Fibroblast of lung (primary cell): ENCODE measurements around the gene MAN1A1.

Experiments
- EZH2 ChIP-seq: IDR thresholded peaks from 2 replicates; pipeline ENCODE4 v1.5.1; 2012; ENCODE audit warnings: low read length, control low read depth, mild to moderate bottlenecking; ENCODE audit errors: missing control alignments
- TF ChIP-seq, protein P1 (sequence below), 2 donors: IDR thresholded peaks in 1 of 2; conservative IDR thresholded peaks in 1 of 2; 1 replicate in 1 of 2; 2 replicates in 1 of 2; pipeline ENCODE4 v1.5.1; 2011 to 2012; ENCODE audit warnings: low read length in 2 of 2, control low read depth in 1 of 2, inconsistent platforms in 1 of 2, low read depth in 1 of 2, mild to moderate bottlenecking in 1 of 2

DNA sequence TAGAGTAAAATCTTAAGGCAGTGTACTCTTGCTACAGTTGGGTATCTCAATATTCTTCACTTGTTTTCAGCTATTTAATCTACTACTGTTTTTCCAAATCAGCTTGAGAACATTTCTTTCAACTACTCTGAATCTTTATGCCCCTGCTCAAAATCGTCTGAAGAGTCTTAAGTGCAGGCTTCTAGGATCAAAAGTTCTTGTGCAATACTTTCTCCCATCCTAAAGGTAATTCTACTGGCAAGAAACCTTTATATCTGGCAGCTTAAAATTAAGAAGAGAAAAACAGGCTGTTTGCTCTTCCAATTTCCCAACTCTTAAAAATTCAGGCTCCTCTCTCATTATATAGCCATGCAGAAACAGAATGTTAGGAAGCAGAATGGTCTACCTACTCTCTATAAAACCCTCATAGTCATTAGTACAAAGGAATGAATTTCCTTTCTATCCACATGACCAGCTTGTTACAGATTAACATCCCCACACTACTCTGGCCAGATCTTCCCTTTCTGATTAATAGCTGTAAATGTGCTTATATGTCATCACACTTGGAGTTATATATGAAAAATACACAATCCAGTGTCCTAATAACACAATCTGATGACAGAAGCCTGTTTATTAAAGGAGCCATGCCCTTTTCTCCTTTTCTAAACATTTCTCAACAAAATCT lies 148.9 kb downstream of the MAN1A1 start:
- TF ChIP-seq, protein P1, sequence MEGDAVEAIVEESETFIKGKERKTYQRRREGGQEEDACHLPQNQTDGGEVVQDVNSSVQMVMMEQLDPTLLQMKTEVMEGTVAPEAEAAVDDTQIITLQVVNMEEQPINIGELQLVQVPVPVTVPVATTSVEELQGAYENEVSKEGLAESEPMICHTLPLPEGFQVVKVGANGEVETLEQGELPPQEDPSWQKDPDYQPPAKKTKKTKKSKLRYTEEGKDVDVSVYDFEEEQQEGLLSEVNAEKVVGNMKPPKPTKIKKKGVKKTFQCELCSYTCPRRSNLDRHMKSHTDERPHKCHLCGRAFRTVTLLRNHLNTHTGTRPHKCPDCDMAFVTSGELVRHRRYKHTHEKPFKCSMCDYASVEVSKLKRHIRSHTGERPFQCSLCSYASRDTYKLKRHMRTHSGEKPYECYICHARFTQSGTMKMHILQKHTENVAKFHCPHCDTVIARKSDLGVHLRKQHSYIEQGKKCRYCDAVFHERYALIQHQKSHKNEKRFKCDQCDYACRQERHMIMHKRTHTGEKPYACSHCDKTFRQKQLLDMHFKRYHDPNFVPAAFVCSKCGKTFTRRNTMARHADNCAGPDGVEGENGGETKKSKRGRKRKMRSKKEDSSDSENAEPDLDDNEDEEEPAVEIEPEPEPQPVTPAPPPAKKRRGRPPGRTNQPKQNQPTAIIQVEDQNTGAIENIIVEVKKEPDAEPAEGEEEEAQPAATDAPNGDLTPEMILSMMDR (conservative IDR thresholded peaks at IDR 0.05 in 1 of 2, IDR thresholded peaks at IDR 0.05 in 1 of 2; ENCODE audit: low read depth in 1 of 2, low read length in 2 of 2), result no peak
- TF ChIP-seq EZH2, result no peak
